Panc1 (cell line): Measurements from ENCODE around the gene DIAPH2.

Source experiments
- CTCF ChIP-seq: fragments of 450-650 bp; IDR thresholded peaks from 2 replicates; pipeline ENCODE4 v1.5.1; 2017; ENCODE audit warnings: mild to moderate bottlenecking
- POLR2AphosphoS5 ChIP-seq: IDR thresholded peaks from 2 replicates; pipeline ENCODE4 v1.6.1; 2012; ENCODE audit warnings: mild to moderate bottlenecking, low read depth, low read length, moderate library complexity
- REST ChIP-seq, 2 experiments: IDR thresholded peaks; 2 replicates each; pipeline ENCODE4 v1.6.1; 2011 to 2012; ENCODE audit warnings: low read depth in 2 of 2, control low read depth in 1 of 2, low read length in 1 of 2, mild to moderate bottlenecking in 1 of 2, moderate library complexity in 1 of 2; ENCODE audit not compliant: insufficient read depth in 1 of 2

- no peak for TF ChIP-seq POLR2AphosphoS5
- no peak for TF ChIP-seq CTCF
- TF ChIP-seq REST (IDR thresholded peaks at IDR 0.05; ENCODE audit: insufficient read depth in 1 of 2, low read depth in 2 of 2, low read length in 1 of 2): no peak
Observed at GRCh38 chrX:96861661-96862060, 177.0 kb downstream of the DIAPH2 start.
